LHCN-M2 (cell line): ENCODE measurements around the gene POLR2J3. TPM values are rescaled to one million over a fixed set of nuclear protein-coding genes. Genes with fewer than 3 reads are reported as not detected.
"Not testable (repeated sequence)": the region's sequence is repeated elsewhere in the genome, so short reads cannot be mapped to it uniquely, and the experiment has no call there.

Experiments
- DNase-seq: peaks from one replicate; pipeline ENCODE4 v3.0.0-alpha.2; 2012; ENCODE audit warnings: low read depth
- total RNA-seq: library from RNA; depleted of rRNA; stranded (reverse); fragments of >200 nt; gene quantifications from 2 replicates; pipeline ENCODE4 v1.2.3, GENCODE V29; 2014; rRNA removed

Gene POLR2J3
- total RNA-seq, 1 experiment from 2014 or later = 18.5 TPM

- not testable (repeated sequence) for DNase-seq
Observed at GRCh38 chr7:102520797-102521196, 51.6 kb downstream of the POLR2J3 start.

DNA sequence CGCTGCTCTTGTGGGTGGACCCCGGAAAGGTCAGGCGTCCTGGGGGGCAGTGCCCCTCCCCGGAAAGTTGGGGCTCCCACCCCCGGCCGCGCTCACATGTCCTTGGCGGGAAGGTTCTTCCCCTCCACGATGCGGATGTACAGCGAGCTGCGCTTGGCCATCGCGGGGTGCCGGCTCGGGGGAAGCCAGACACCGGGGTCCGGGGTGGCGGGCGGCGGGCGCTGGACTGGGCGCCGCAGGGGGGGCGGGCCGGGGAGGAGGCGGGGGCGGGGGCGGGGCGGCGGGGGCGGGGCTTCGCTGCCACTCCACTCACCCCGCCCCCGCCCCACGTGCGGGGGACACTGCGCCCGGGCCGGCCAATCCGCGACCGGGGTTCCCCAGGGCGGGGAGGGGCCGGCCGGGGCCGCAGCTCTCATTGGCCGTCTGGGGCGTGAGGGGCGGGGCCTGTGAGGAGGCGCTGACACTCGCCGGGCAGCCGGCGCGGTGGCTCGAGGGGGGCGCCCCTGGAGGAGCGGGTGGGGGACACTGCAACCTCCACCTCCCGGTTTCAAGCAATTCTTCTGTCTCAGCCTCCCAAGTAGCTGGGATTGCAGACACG is 54.7 kb downstream of the POLR2J3 start, which contains the start of gene RASA4B:
TSS of gene RASA4B (minus strand) at position 228 of the 598 bp plus-strand sequence. CDS start at position 161, 67 bp downstream.
- DNase-seq = not testable (repeated sequence)

Other genes with a start within 250 kb of the POLR2J3 start
- not detected in 2 replicates for gene SPDYE6, start 216.1 kb downstream of the POLR2J3 start, total RNA-seq
- 26.1 and 32.1 TPM in 2 replicates for gene PRKRIP1, start 176.2 kb downstream of the POLR2J3 start, total RNA-seq
- 69.7 and 86.8 TPM in 2 replicates for gene ORAI2, start 139.0 kb downstream of the POLR2J3 start, total RNA-seq
- gene ALKBH4, start 107.7 kb downstream of the POLR2J3 start, total RNA-seq = 20.4 and 25.5 TPM in 2 replicates
- 58.7 and 79.6 TPM in 2 replicates for gene LRWD1, start 107.6 kb downstream of the POLR2J3 start, total RNA-seq
- gene POLR2J, start 93.7 kb downstream of the POLR2J3 start, total RNA-seq = 25.1 and 42.8 TPM in 2 replicates
- 0.40 and 1.2 TPM in 2 replicates for gene RASA4B, start 54.8 kb downstream of the POLR2J3 start, total RNA-seq
- 1.0 and 4.3 TPM in 2 replicates for gene UPK3BL2, start 28.9 kb downstream of the POLR2J3 start, total RNA-seq
- gene SPDYE2, start 21.4 kb downstream of the POLR2J3 start, total RNA-seq = not detected in 2 replicates
- gene RASA4, start 44.2 kb upstream of the POLR2J3 start, total RNA-seq = 1.0 and 4.4 TPM in 2 replicates
- gene UPK3BL1, start 70.2 kb upstream of the POLR2J3 start, total RNA-seq = 20.1 and 21.9 TPM in 2 replicates
- not detected in 2 replicates for gene SPDYE2B, start 77.7 kb upstream of the POLR2J3 start, total RNA-seq
- 0.86 and 2.4 TPM in 2 replicates for gene POLR2J2, start 99.1 kb upstream of the POLR2J3 start, total RNA-seq
- 10.8 and 13.6 TPM in 2 replicates for gene FAM185A, start 176.4 kb upstream of the POLR2J3 start, total RNA-seq